IPS-11a (cell line): ENCODE data around the gene CLIC3.

Experiments used
- H3K4me3 ChIP-seq: one replicate; pipeline ENCODE4 v1.5.1; 2013; ENCODE audit warnings: low read depth, low read length, control low read depth

CLIC3 gene

DNA sequence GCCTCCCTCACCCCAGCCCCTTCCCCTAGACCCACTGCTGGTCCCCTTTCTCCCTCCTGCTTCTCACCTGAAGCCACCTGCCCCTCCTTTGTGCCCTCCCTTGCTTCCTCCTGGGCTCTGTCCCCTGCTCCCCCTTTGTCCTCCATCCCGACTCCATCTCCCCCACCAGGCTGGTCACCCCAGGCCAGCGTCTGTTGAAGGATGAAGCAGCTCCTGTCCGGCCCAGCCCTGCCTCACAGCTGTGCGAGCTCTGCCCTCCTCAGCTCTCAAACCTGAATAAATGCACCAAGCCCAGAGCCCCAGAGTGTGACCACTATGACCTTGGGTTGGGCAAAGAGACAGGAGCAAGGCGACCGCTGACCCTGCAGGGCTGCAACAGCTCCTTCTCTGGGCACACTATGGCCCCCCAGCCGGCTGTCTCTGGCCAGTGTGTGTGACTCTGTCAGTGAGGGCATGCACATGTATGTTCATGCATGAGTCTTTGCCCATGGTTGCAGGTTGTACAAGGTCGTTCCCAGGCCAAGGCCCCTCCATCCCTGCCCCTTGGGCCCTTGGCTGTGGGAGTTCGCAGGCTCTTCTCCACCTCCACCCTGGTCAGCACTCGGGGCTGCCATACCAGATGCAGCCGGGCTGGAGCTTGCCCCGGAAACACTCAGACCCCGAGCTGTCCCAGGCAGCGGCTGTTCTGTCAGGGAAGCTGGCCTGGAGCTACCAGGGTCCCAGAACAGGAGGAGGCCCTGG, 41.0 kb downstream of the CLIC3 start:
- H3K4me3 ChIP-seq = no peak overlapping the region

GRCh38 chr9:136954270-136955083, 41.9 kb downstream of the CLIC3 start:
- H3K4me3 ChIP-seq = no peak overlapping the region

- H3K4me3 ChIP-seq = no peak overlapping the region
These were observed 42.5 kb downstream of the CLIC3 start for GRCh38 chr9:136953771-136954269.

GRCh38 chr9:136952876-136953770, 43.2 kb downstream of the CLIC3 start:
- H3K4me3 ChIP-seq = no peak overlapping the region

DNA sequence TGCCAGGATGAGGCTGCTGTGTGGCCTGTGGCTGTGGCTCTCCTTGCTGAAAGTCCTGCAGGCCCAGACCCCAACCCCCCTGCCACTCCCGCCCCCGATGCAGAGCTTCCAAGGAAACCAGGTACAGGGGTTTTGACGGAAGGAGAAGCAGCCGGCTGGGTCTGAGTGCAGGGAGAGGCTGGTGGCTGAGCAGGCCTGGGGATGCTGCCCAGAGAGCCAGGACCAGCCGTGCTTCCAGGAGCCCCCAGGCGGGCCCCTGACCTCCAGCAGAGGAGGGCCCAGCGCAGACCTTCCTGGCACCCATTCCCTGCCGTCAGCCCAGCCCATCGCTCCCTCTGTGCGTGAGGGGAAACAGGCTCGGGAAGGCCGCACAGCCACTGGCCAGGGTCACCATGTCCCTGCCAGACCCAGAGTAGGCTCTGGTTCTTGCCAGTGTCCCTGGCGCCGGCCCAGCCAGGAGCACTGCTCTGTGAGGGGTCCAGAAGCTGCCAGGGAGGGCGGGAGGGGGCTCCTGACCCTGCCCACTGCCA, 44.0 kb downstream of the CLIC3 start:
- H3K4me3 ChIP-seq = no peak overlapping the region

DNA sequence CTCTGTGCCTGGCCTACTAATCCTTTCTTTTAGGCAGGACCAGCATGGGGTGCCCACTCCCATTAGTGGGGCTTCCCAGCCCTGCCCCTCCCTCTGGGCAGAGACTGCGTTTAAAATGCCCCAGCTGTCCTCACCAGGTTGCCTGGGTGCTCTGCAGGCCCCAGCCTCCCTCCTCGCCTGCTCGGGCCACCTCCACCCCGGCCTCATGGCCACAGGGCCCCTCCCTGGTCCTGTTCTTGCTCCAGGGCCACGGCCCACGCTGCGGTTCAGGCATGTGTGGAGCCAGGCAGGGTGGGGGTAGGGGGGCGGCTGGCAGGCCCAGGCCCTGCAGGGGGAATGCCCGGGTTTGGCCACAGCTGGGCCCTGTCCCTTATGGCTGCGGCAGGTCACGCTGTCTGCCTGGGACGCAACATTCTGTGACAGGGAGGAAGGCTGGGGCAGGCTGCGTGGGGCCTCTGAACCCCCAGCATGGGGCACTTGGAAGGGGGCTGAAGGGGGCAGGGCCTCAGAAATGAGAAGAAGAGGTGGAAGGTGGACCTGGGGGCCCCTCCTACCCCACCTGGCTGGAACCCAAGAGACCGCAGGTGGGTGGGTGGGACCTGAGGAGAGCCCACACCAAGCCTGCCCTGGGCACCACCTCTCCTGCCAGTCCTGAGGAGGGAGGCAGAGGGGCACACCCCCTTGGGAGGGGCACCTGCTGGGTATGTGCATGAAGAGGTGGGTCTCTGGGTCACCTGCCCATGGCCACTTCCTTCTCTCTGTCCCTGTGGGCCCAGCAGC, 44.6 kb downstream of the CLIC3 start, which contains the start of gene LCN12:
Gene LCN12, plus strand, starts transcription at position 733 of the 780 bp plus-strand sequence. CDS start 55 bp downstream, outside the sequence.
- H3K4me3 ChIP-seq = no peak within 1 kb of the TSS

- peak overlapping the region; percentile 41 for H3K4me3 ChIP-seq
These were observed 45.6 kb downstream of the CLIC3 start for GRCh38 chr9:136950656-136951276.

DNA sequence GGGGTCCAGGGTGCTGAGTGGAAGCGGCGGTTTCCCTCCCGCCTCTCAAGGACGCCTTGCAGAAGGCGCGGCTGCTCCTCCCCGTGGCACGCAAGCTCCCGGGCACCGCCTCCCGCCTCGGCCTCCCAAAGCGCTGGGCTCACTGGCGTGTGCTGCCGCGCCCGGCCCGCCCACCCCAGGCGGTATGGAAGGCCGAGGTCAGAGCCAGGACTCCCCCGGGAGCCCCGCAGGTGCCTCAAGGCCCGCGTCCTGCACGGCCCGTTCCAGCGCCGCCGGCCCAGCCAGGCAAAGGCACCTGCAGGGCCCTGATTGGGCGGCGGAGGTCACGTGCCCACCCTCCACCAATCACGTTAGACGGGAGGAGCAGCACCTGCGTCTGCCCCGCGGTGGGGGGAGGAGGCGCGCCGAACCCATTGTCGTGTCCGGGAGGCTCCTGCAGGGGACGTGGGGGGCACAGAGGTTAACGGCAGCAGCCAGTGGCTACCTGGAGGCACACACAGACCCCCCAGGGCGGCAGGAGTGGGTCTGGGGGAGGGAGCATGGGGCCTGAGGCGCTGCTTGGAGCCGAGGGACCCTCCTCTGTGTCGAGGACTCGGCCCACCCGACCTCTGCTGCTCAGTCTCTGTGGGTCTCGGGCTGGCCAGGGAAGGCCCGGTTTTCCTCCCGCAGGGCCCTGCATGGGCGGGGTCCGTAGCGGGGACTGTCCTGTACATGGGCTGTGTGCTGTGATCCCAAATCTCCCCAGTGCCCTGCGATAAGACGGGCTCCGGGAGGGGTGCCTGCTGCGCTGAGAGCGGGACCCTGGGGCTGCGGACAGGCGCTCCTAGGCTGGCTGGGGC, 46.3 kb downstream of the CLIC3 start:
- H3K4me3 ChIP-seq = peak overlapping the region; percentile 41

DNA sequence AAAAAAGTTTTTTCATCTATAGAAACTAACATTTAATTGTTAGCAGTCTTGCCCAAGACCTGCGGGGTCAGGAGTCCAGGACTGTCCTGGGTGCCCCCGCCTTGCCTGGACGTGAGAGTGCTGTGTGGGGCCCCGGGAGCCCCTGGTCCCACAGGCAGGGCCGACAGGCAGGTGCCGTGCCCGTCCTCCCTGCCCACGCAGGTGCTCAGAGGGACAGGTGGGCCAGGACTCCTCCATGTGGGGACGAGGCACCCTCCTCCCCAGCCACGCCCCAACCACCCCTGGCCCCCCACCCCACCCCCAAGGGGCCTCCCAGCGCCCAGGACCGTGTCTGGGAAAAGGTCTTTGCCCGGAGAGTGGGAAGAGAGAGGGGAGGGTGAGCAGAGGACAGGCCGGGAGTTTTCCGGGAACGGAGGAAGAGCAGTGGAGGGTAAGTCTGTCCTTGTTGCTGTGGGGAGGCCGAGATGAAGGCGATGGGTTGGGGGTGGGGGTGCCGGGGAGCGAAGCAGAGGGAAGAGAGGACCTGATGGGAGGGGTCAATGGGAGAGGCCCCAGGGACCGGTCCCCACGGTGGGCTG, 47.0 kb downstream of the CLIC3 start:
- H3K4me3 ChIP-seq = peak overlapping the region; percentile 41

DNA sequence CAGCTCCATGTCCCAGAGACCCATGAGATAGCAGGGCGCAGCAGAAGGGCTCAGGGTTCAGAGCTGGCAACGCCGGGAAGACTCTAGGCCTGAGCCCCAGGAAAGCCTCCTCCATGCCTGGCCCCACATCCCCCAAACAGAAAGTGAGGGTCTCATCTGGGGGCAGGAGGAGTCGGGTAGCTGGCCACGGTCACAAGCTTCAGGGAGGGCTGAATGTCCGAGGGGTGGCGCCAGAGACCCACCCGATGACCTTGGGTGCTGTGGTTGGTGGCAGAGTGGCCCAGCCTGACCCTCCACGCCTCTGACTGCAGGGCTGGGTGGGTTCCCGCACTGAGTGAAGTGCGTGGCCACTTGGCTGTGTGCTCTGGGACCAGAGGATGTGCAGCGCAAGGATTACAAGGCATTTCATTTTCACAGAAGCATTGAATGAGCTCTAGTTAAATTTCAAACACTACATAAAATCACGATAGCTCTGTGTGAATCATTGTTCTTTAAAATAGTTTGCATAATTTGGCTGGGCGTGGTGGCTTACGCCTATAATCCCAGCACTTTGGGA, 48.3 kb downstream of the CLIC3 start:
- H3K4me3 ChIP-seq = no peak overlapping the region

GRCh38 chr9:136947028-136947891, 49.1 kb downstream of the CLIC3 start:
- no peak overlapping the region for H3K4me3 ChIP-seq

DNA sequence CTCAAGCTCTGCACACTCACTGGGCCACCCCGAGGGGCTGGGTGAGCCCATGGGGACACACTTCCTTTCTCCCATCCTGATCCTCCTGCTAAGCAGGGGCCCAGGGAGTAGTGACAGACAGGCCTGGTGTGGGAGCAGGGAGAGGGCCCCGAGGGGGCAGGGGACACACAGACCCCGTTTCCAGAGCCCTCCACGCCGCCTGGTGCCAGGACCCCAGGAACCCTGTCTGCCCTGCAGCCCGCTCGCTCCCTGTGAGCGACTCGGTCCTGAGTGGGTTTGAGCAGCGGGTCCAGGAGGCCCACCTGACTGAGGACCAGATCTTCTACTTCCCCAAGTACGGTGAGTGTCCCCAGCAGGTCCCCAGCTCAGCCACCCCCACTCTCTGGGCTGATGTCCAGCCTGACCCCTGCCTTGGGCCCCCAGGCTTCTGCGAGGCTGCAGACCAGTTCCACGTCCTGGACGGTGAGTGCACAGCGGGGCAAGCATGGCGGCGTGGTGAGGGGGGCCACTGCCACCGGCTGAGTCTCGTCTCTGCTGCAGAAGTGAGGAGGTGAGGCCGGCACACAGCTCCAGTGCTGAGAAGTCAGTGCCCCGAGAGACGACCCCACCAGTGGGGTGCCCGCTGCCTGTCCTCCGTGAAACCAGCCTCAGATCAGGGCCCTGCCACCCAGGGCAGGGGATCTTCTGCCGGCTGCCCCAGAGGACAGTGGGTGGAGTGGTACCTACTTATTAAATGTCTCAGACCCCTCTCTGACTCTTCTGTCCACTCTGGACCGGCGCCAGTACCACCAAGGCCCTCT, 49.9 kb downstream of the CLIC3 start:
- no peak overlapping the region for H3K4me3 ChIP-seq

GRCh38 chr9:136945333-136946227, 50.8 kb downstream of the CLIC3 start:
- H3K4me3 ChIP-seq = no peak overlapping the region
